HFFc6 (cell line): ENCODE results near the gene MARS1. TPM values are rescaled to one million over a fixed set of nuclear protein-coding genes. Genes with fewer than 3 reads are reported as not detected.
"Not testable (repeated sequence)": the region's sequence is repeated elsewhere in the genome, so short reads cannot be mapped to it uniquely, and the experiment has no call there.

Source experiments
- DNase-seq: peaks from one replicate; pipeline ENCODE4 v3.0.0-alpha.2; 2018
- H3K27ac Mint-ChIP-seq: 2 replicates; pipeline ENCODE4 v1.8.0; 2020; ENCODE audit warnings: mild to moderate bottlenecking, mixed read lengths
- H3K27me3 Mint-ChIP-seq: 2 replicates; pipeline ENCODE4 v1.8.0; 2021; ENCODE audit warnings: mild to moderate bottlenecking, moderate library complexity, mixed read lengths; ENCODE audit not compliant: insufficient read depth
- H3K36me3 Mint-ChIP-seq: 2 replicates; pipeline ENCODE4 v1.8.0; 2021; ENCODE audit warnings: low read depth, mixed read lengths
- H3K4me1 Mint-ChIP-seq: 2 replicates; pipeline ENCODE4 v1.8.0; 2020; ENCODE audit warnings: low read depth, mixed read lengths
- H3K4me3 Mint-ChIP-seq: 2 replicates; pipeline ENCODE4 v1.8.0; 2020; ENCODE audit warnings: mild to moderate bottlenecking, moderate library complexity, mixed read lengths
- H3K9me3 Mint-ChIP-seq: 2 replicates; pipeline ENCODE4 v1.8.0; 2020; ENCODE audit warnings: mild to moderate bottlenecking, mixed read lengths
- CTCF ChIP-seq: fragments of 200-600 bp; sonication (generic); IDR thresholded peaks from 2 replicates; pipeline ENCODE4 v1.5.0; 2021; ENCODE audit warnings: antibody characterized with exemption, mild to moderate bottlenecking
- total RNA-seq, 6 experiments: library from RNA; stranded (reverse); fragmentation: NEBNext Ultra II Directional; extraction: Animal tissue kit (Norgen Biotek cat#: 25700); gene quantifications; 2 replicates in 1 of 6; 3 replicates in 5 of 6; pipeline ENCODE4 v1.2.3, GENCODE V29; 2021

MARS1 gene
- total RNA-seq, 6 experiments from 2014 or later: 179 to 207 (median 193) TPM

- H3K27ac Mint-ChIP-seq: no peak overlapping the region
- H3K27me3 Mint-ChIP-seq: peaks cover 11% of the 10 kb centered on the region; the same call in 1 of the 2 replicates
- H3K36me3 Mint-ChIP-seq: peaks cover 45% of the 10 kb centered on the region
- no peak overlapping the region for H3K4me3 Mint-ChIP-seq
- H3K9me3 Mint-ChIP-seq: no peaks in the 10 kb centered on the region
- peaks cover 2% of the 10 kb centered on the region; the same call in 1 of the 2 replicates for H3K4me1 Mint-ChIP-seq
- TF ChIP-seq CTCF: no peak
- DNase-seq: no peak
Measured at GRCh38 chr12:57511161-57511560, 23.3 kb downstream of the MARS1 start.

GRCh38 chr12:57511588-57512325 is 23.9 kb downstream of the MARS1 start:
- Mint-ChIP-seq H3K9me3 (no peaks in the 10 kb centered on the region), H3K27me3 (peaks cover 11% of the 10 kb centered on the region; the same call in 1 of the 2 replicates), H3K4me3 (no peak overlapping the region), H3K36me3 (peaks cover 50% of the 10 kb centered on the region), H3K27ac (peak overlapping the region; percentile 25; the same call in 1 of the 2 replicates), H3K4me1 (peaks cover 8% of the 10 kb centered on the region)
- TF ChIP-seq CTCF: no peak
- DNase-seq: no peak

GRCh38 chr12:57512665-57513064 is 24.8 kb downstream of the MARS1 start:
- H3K9me3 Mint-ChIP-seq: no peaks in the 10 kb centered on the region
- peaks cover 17% of the 10 kb centered on the region for H3K4me1 Mint-ChIP-seq
- peak overlapping the region; percentile 25; the same call in 1 of the 2 replicates for H3K27ac Mint-ChIP-seq
- no peak for TF ChIP-seq CTCF
- no peak overlapping the region for H3K4me3 Mint-ChIP-seq
- DNase-seq: no peak
- H3K27me3 Mint-ChIP-seq: peaks cover 11% of the 10 kb centered on the region; the same call in 1 of the 2 replicates
- peaks cover 59% of the 10 kb centered on the region for H3K36me3 Mint-ChIP-seq

GRCh38 chr12:57513266-57513665 is 25.4 kb downstream of the MARS1 start:
- no peak for DNase-seq
- no peaks in the 10 kb centered on the region for H3K9me3 Mint-ChIP-seq
- TF ChIP-seq CTCF: no peak
- H3K36me3 Mint-ChIP-seq: peaks cover 64% of the 10 kb centered on the region
- no peak overlapping the region for H3K4me3 Mint-ChIP-seq
- no peak overlapping the region; the same call in 1 of the 2 replicates for H3K27ac Mint-ChIP-seq
- peaks cover 23% of the 10 kb centered on the region for H3K4me1 Mint-ChIP-seq
- H3K27me3 Mint-ChIP-seq: peaks cover 11% of the 10 kb centered on the region; the same call in 1 of the 2 replicates

GRCh38 chr12:57513677-57514076 is 25.8 kb downstream of the MARS1 start:
- Mint-ChIP-seq H3K27me3 (peaks cover 11% of the 10 kb centered on the region; the same call in 1 of the 2 replicates), H3K4me1 (peaks cover 28% of the 10 kb centered on the region), H3K36me3 (peaks cover 68% of the 10 kb centered on the region)
- not testable (repeated sequence) for H3K9me3 Mint-ChIP-seq, DNase-seq, H3K4me3 Mint-ChIP-seq, H3K27ac Mint-ChIP-seq

GRCh38 chr12:57514246-57514645 is 26.4 kb downstream of the MARS1 start:
- peak overlapping the region; percentile 40 for H3K27ac Mint-ChIP-seq
- H3K4me1 Mint-ChIP-seq: peaks cover 33% of the 10 kb centered on the region
- not testable (repeated sequence) for H3K9me3 Mint-ChIP-seq, DNase-seq, H3K4me3 Mint-ChIP-seq
- H3K36me3 Mint-ChIP-seq: peaks cover 69% of the 10 kb centered on the region
- peaks cover 11% of the 10 kb centered on the region; the same call in 1 of the 2 replicates for H3K27me3 Mint-ChIP-seq
